ENCODE results near the gene ZNF157.
"Not testable (repeated sequence)": the region's sequence is repeated elsewhere in the genome, so short reads cannot be mapped to it uniquely, and the experiment has no call there.

ZNF157 gene

DNA sequence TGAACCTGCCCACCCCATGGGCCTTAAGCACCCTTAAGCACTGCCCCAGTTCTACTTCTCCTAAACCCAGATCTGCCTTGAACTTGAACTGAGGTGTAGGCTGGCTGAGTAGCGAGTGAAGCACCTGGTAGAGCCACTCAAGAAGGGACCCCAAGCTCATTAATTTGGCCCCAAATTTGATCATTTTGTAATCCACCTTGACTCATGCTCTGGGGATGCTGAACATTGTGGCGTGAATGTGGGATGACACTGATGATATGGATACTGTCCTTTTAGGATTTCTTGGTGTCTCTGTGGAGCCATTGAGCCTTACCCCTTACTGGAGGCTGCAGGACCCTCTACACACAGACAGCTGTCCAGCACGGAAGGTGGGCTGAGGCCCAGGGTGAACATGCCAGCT is at the start of gene ZNF157:
Gene ZNF157 (plus strand): TSS at position 301 of the 400 bp plus-strand sequence. CDS start 91 bp downstream, at position 392.
- peaks cover 1% of the 10 kb centered on the region for H3K36me3 Mint-ChIP-seq
- H3K27me3 Mint-ChIP-seq = no peaks in the 10 kb centered on the region
- ATAC-seq (ENCODE audit: low read depth) = no peak
- no peak for DNase-seq (ENCODE audit: low spot score in 2 of 2)
- no peaks in the 10 kb centered on the region for H3K9me3 Mint-ChIP-seq
- H3K4me1 Mint-ChIP-seq = peaks cover 11% of the 10 kb centered on the region
- no peak within 1 kb of the TSS for H3K27ac Mint-ChIP-seq
- no peak within 1 kb of the TSS for H3K4me3 Mint-ChIP-seq

GRCh38 chrX:47321386-47321785 is 49.0 kb upstream of the ZNF157 start:
- no peak for DNase-seq (ENCODE audit: low spot score in 2 of 2)
- no peak for ATAC-seq (ENCODE audit: low read depth)
- Mint-ChIP-seq H3K36me3 (no peaks in the 10 kb centered on the region), H3K9me3 (peaks cover 1% of the 10 kb centered on the region), H3K27me3 (no peaks in the 10 kb centered on the region), H3K4me3 (no peak overlapping the region), H3K27ac (no peak overlapping the region), H3K4me1 (peaks cover 2% of the 10 kb centered on the region)

DNA sequence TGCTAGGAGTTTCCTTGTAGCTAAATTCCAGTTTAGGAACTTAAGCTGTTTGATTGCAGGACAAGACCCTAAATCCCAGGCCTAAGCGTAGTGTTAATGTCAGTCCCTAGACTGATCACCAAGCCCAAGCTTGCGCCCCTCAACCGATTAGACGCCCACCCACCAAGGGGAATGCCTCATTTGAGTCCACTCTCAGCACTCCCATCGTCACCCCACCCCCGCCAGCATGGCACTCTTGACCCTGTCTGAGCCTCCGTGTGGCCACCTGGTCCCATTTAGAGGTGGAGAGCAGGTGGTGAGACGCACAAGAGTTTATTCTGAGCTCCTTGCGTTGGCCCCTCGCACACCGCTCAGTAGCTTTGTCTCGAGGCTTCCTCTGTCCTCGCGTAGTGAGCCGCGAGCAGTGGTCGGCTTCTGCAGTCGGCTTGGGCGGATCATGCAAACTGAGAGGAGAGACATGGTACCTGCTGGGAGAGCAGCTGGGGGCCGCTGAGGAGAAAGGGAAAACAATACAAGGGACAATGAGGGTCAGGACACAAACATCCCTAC is 48.5 kb upstream of the ZNF157 start:
- H3K4me3 Mint-ChIP-seq = no peak overlapping the region
- H3K4me1 Mint-ChIP-seq = peaks cover 2% of the 10 kb centered on the region

DNA sequence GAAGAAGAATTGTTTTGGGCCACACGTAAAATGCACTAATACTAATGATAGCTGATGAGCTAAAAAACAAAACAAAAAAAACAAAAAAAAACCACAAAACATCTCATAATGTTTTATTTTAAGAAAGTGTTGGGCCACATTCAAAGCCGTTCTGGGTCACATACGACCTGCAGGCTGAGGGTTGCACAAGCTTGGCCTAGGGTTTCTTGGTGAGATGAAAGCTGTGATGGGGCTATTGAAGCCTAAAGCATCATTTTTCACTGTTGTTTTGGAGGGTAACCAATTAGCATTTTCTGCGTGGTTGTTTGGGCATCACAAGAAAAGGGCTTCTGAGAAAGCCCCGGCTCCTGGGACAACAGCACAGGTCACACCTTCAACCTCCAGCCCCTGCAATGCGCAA is 42.5 kb upstream of the ZNF157 start:
- H3K36me3 Mint-ChIP-seq = no peaks in the 10 kb centered on the region
- ATAC-seq (ENCODE audit: low read depth) (no peak), DNase-seq (ENCODE audit: low spot score in 2 of 2) (no peak)
- no peaks in the 10 kb centered on the region for H3K9me3 Mint-ChIP-seq
- H3K4me1 Mint-ChIP-seq = peaks cover 2% of the 10 kb centered on the region
- no peak overlapping the region for H3K27ac Mint-ChIP-seq
- no peaks in the 10 kb centered on the region for H3K27me3 Mint-ChIP-seq
- no peak overlapping the region for H3K4me3 Mint-ChIP-seq

More for the DNA sequence above, 48.5 kb upstream of the ZNF157 start:
- H3K36me3 Mint-ChIP-seq = no peaks in the 10 kb centered on the region
- no peak overlapping the region for H3K27ac Mint-ChIP-seq
- peaks cover 1% of the 10 kb centered on the region for H3K9me3 Mint-ChIP-seq
- ATAC-seq (ENCODE audit: low read depth) (no peak), DNase-seq (ENCODE audit: low spot score in 2 of 2) (no peak)
- H3K27me3 Mint-ChIP-seq = no peaks in the 10 kb centered on the region

DNA sequence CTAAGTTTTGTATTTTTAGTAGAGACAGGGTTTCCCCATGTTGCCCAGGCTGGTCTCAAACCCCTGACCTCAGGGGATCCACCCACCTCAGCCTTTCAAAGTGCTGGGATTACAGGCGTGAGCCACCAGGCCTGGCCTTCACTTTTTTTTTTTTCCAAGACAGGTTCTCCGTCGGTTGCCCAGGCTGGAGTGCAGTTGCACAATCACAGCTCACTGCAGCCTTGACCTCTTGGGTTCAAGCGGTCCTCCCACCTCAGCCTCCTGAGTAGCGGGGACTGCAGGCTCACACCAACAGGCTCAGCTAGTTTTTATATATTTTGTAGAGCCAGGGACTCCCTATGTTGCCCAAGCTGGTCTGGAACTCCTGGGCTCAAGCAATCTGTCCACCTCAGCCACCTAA is 37.6 kb upstream of the ZNF157 start:
- ATAC-seq (ENCODE audit: low read depth); H3K27me3 Mint-ChIP-seq; H3K27ac Mint-ChIP-seq; H3K9me3 Mint-ChIP-seq; H3K4me3 Mint-ChIP-seq; H3K36me3 Mint-ChIP-seq; DNase-seq (ENCODE audit: low spot score in 2 of 2); H3K4me1 Mint-ChIP-seq: not testable (repeated sequence)

- Mint-ChIP-seq H3K4me3 (no peak overlapping the region), H3K9me3 (no peaks in the 10 kb centered on the region), H3K27me3 (peaks cover 3% of the 10 kb centered on the region), H3K27ac (no peak overlapping the region), H3K36me3 (no peaks in the 10 kb centered on the region), H3K4me1 (peaks cover 3% of the 10 kb centered on the region)
- DNase-seq (ENCODE audit: low spot score in 2 of 2) (no peak), ATAC-seq (ENCODE audit: low read depth) (no peak)
Measured at GRCh38 chrX:47351706-47352105, 18.7 kb upstream of the ZNF157 start.

DNA sequence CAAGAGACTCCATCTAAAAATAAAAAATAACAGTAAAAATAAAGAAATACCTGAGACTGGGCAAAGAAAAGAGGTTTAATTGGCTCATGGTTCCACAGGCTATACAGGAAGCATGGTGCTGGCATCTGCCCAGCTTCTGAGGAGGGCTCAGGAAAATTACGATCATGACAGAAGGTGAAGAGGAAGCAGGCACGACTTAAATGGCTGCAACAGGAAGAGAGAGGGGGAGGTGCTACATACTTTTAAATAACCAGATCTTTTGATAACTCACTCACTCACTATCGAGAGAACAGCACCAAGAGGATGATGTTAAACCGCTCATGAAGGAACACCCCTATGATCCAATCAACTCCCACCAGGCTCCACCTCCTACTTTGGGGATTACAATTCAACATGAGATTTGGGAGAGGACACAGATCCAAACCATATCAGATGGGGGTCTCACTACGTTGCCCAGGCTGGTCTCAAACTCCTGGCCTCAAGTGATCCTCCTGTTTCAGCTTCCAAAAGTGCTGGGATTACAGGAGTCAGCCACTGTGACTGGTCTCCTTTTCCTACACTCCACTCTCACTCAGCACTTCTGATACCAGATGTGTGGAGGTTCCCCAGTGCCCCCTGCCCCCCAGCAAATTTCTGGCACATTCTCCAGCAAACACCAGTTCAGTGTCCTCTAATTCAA is 11.9 kb upstream of the ZNF157 start:
- ATAC-seq (ENCODE audit: low read depth) (no peak), DNase-seq (ENCODE audit: low spot score in 2 of 2) (no peak)
- Mint-ChIP-seq H3K36me3 (peaks cover 1% of the 10 kb centered on the region), H3K27ac (peak overlapping the region; percentile 76), H3K4me1 (peaks cover 18% of the 10 kb centered on the region), H3K9me3 (no peaks in the 10 kb centered on the region), H3K4me3 (peak overlapping the region; percentile 63), H3K27me3 (no peaks in the 10 kb centered on the region)

GRCh38 chrX:47360423-47361179 is 9.8 kb upstream of the ZNF157 start:
- peaks cover 1% of the 10 kb centered on the region for H3K36me3 Mint-ChIP-seq

DNA sequence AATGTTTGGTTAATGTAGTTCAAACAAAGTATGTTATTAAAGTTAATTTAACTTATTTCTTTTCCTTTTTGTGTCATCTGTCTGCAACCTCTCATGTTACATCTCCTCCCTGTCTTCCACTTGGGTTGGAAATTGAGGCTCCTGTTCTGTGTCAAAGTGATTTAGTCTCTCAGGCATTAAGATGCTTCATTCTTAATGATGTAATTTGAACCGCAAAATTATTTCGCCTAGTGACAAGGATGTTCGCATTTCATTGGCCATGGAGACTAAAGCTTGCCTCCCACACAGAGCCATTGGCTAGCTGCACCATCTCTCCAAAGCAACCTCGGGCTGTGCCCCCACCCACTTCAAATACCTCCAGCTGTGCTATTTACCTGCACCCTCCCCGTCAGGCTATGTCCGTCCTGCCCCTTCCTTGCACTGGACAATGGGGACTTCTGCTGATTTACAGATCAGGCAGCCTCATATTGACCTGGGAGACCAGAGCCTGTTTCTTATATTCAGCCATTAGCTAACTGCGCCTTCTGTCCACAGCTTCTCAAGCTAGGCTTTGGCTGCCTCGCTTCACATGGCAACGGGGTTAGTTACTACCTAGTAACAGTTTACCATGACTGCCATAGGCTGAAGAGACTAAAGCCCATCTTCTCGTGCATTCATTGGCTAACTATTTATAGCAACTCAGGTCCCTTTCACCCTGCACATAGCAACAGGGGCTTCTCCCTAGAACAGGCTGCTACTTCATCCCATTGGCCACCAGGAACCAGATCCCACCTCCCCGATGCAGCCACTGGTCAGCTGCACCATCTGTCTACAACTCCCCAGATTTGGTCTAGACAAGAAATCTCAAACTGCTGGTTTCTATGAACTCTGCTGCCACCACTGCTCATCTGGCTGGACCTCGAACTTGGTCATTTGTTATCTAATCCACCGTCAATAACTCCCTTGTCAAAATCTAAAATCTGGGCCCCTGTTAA is 8.6 kb upstream of the ZNF157 start:
- peaks cover 26% of the 10 kb centered on the region for H3K4me1 Mint-ChIP-seq
- ATAC-seq (ENCODE audit: low read depth) = peak; percentile 75
- peak overlapping the region; percentile 91 for H3K4me3 Mint-ChIP-seq
- DNase-seq (ENCODE audit: low spot score in 2 of 2) = peak; percentile 54 to 68
- H3K9me3 Mint-ChIP-seq = no peaks in the 10 kb centered on the region
- H3K27me3 Mint-ChIP-seq = no peaks in the 10 kb centered on the region
- H3K36me3 Mint-ChIP-seq = peaks cover 1% of the 10 kb centered on the region
- peak overlapping the region; percentile 96 for H3K27ac Mint-ChIP-seq

More at GRCh38 chrX:47360423-47361179, 9.8 kb upstream of the ZNF157 start:
- no peaks in the 10 kb centered on the region for H3K9me3 Mint-ChIP-seq
- no peak for DNase-seq (ENCODE audit: low spot score in 2 of 2)
- H3K4me3 Mint-ChIP-seq = no peak overlapping the region
- no peaks in the 10 kb centered on the region for H3K27me3 Mint-ChIP-seq
- H3K27ac Mint-ChIP-seq = peak overlapping the region; percentile 41
- no peak for ATAC-seq (ENCODE audit: low read depth)
- peaks cover 18% of the 10 kb centered on the region for H3K4me1 Mint-ChIP-seq

GRCh38 chrX:47366041-47366722 is 4.2 kb upstream of the ZNF157 start:
- ATAC-seq (ENCODE audit: low read depth) (peak; percentile 50), DNase-seq (ENCODE audit: low spot score in 2 of 2) (peak; percentile 64 to 69)
- peaks cover 1% of the 10 kb centered on the region for H3K36me3 Mint-ChIP-seq
- no peaks in the 10 kb centered on the region for H3K9me3 Mint-ChIP-seq
- H3K4me3 Mint-ChIP-seq = peak overlapping the region; percentile 99
- H3K27ac Mint-ChIP-seq = peak overlapping the region; percentile 91
- H3K27me3 Mint-ChIP-seq = no peaks in the 10 kb centered on the region
- H3K4me1 Mint-ChIP-seq = peaks cover 19% of the 10 kb centered on the region

DNA sequence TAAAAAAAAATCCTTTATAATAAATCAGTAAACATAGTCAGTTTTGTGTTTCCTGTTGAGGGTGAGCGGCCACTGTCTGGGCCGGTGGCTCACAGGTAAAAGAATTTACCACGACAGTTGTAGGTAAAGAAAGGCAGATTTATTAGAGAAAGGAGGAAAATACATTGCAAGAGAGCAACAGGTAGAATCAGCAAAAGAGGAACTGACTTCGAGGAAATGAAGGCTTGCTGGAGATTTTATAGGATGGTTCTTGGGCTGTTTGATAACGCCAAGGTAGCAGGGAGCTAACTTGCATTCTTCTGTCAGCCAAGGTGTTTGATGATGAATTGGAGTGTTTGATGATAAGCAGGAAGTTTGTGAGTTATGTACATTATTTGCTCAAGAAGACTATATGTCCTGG is 2.8 kb downstream of the ZNF157 start:
- no peak for ATAC-seq (ENCODE audit: low read depth)
- H3K9me3 Mint-ChIP-seq = no peaks in the 10 kb centered on the region
- no peak overlapping the region for H3K27ac Mint-ChIP-seq
- H3K4me3 Mint-ChIP-seq = no peak overlapping the region
- H3K36me3 Mint-ChIP-seq = peaks cover 1% of the 10 kb centered on the region
- peaks cover 2% of the 10 kb centered on the region for H3K4me1 Mint-ChIP-seq
- H3K27me3 Mint-ChIP-seq = no peaks in the 10 kb centered on the region
- no peak for DNase-seq (ENCODE audit: low spot score in 2 of 2)

- H3K9me3 Mint-ChIP-seq = no peaks in the 10 kb centered on the region
- no peaks in the 10 kb centered on the region for H3K27me3 Mint-ChIP-seq
- ATAC-seq (ENCODE audit: low read depth) (peak; percentile 60), DNase-seq (ENCODE audit: low spot score in 2 of 2) (peak in 1 of 2 donors; percentile 4)
- peak overlapping the region; percentile 58 for H3K27ac Mint-ChIP-seq
- H3K36me3 Mint-ChIP-seq = no peaks in the 10 kb centered on the region
- H3K4me3 Mint-ChIP-seq = peak overlapping the region; percentile 64
- H3K4me1 Mint-ChIP-seq = peaks cover 7% of the 10 kb centered on the region
Measured at GRCh38 chrX:47380268-47380667, 9.9 kb downstream of the ZNF157 start.

DNA sequence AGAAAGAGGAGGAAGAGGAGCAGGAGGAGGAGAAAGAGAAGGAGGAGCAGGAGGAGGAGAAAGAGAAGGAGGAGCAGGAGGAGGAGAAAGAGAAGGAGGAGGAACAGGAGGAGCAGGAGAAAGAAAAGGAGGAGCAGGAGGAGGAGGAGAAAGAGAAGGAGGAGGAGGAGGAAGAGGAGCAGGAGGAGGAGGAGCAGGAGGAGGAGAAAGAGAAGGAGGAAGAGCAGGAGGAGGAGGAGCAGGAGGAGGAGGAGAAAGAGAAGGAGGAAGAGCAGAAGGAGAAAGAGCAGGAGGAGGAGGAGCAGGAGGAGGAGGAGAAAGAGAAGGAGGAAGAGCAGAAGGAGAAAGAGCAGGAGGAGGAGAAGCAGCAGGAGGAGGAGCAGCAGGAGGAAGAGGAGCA is 10.5 kb downstream of the ZNF157 start:
- not testable (repeated sequence) for H3K9me3 Mint-ChIP-seq; H3K4me1 Mint-ChIP-seq; DNase-seq (ENCODE audit: low spot score in 2 of 2); H3K36me3 Mint-ChIP-seq; ATAC-seq (ENCODE audit: low read depth); H3K27me3 Mint-ChIP-seq
- H3K4me3 Mint-ChIP-seq = peak overlapping the region; percentile 46
- peak overlapping the region; percentile 58 for H3K27ac Mint-ChIP-seq
